RWPE2 (cell line): ENCODE measurements around the gene KRTAP2-2.
"Not testable (repeated sequence)": the region's sequence is repeated elsewhere in the genome, so short reads cannot be mapped to it uniquely, and the experiment has no call there.

ENCODE experiments used
- ATAC-seq: fragments of 200-7000 bp; cut with Tn5 transposase; 3 replicates; pipeline ENCODE4 v1.9.1; 2021; ENCODE audit warnings: low read depth
- DNase-seq: peaks from one replicate; pipeline ENCODE4 v3.0.0-alpha.2; 2020; ENCODE audit warnings: low spot score
- H3K27ac ChIP-seq: fragments of 450-650 bp; 2 replicates; pipeline ENCODE4 v1.5.1; 2017; ENCODE audit warnings: mild to moderate bottlenecking; ENCODE audit not compliant: poor library complexity, severe bottlenecking
- H3K27me3 ChIP-seq: fragments of 250-450 bp; sonication (Bioruptor Pico); 2 replicates; pipeline ENCODE4 v1.5.1; 2021; ENCODE audit warnings: mild to moderate bottlenecking, moderate library complexity; ENCODE audit not compliant: insufficient read depth, poor library complexity, severe bottlenecking
- H3K36me3 ChIP-seq: fragments of 250-450 bp; sonication (Bioruptor Pico); 2 replicates; pipeline ENCODE4 v1.5.1; 2020; ENCODE audit warnings: low read depth, mild to moderate bottlenecking, moderate library complexity
- H3K4me1 ChIP-seq: fragments of 250-450 bp; sonication (Bioruptor Pico); 2 replicates; pipeline ENCODE4 v1.5.1; 2021; ENCODE audit warnings: mild to moderate bottlenecking, moderate library complexity; ENCODE audit not compliant: insufficient read depth, poor library complexity, severe bottlenecking
- H3K4me3 ChIP-seq: fragments of 250-450 bp; sonication (Bioruptor Pico); 2 replicates; pipeline ENCODE4 v1.5.1; 2021; ENCODE audit warnings: mild to moderate bottlenecking, moderate library complexity; ENCODE audit not compliant: severe bottlenecking
- H3K9me3 ChIP-seq: fragments of 250-450 bp; sonication (Bioruptor Pico); 2 replicates; pipeline ENCODE4 v1.5.1; 2021; ENCODE audit warnings: mild to moderate bottlenecking, moderate library complexity; ENCODE audit not compliant: severe bottlenecking
- CTCF ChIP-seq: fragments of 450-650 bp; IDR thresholded peaks from one replicate; pipeline ENCODE4 v1.5.1; 2017; ENCODE audit warnings: mild to moderate bottlenecking, moderate library complexity; ENCODE audit not compliant: poor library complexity, severe bottlenecking

KRTAP2-2 gene

GRCh38 chr17:41054025-41054424, 1.0 kb downstream of the KRTAP2-2 start:
- peaks cover 13% of the 10 kb centered on the region for H3K4me1 ChIP-seq
- no peak for TF ChIP-seq CTCF
- H3K4me3 ChIP-seq, result no peak overlapping the region
- no peaks in the 10 kb centered on the region for H3K27me3 ChIP-seq
- H3K9me3 ChIP-seq, result peaks cover 2% of the 10 kb centered on the region
- H3K27ac ChIP-seq, result no peak overlapping the region
- ATAC-seq (no peak), DNase-seq (no peak)
- H3K36me3 ChIP-seq, result no peaks in the 10 kb centered on the region

- Histone ChIP-seq H3K4me1 (peaks cover 12% of the 10 kb centered on the region), H3K4me3 (no peak overlapping the region), H3K36me3 (no peaks in the 10 kb centered on the region), H3K27me3 (no peaks in the 10 kb centered on the region), H3K27ac (no peak overlapping the region), H3K9me3 (peaks cover 2% of the 10 kb centered on the region)
- no peak for TF ChIP-seq CTCF
- DNase-seq, result no peak
- ATAC-seq, result no peak
These were observed 2.5 kb downstream of the KRTAP2-2 start for GRCh38 chr17:41052566-41052965.

- Histone ChIP-seq H3K4me3 (no peak overlapping the region), H3K4me1 (peaks cover 13% of the 10 kb centered on the region), H3K27me3 (no peaks in the 10 kb centered on the region), H3K9me3 (peaks cover 2% of the 10 kb centered on the region), H3K27ac (peak overlapping the region; percentile 55), H3K36me3 (no peaks in the 10 kb centered on the region)
- ATAC-seq (0 out of 3 replicates have a peak, but pooled peaks have one; percentile 42), DNase-seq (no peak)
- TF ChIP-seq CTCF, result no peak
These were observed 5.9 kb downstream of the KRTAP2-2 start for GRCh38 chr17:41049110-41049509.

DNA sequence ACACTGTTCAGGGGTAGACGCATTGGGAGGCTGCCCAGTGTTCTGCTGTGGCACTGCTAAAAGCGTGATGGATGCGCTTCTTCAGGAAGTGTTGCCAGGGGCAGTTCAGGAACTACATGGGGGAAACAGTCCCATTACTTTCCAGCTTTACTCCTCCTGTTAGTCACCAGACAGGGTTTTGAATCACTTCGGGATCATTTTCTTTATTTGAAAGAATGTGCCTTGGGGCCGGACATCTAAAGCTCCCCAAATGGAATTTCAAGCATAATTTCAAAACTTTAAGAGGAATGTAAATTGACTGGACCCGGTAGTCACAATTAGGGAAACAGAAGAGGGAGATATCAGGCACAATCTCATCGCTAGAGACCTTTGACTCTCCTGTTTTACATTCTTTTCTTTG, 6.6 kb downstream of the KRTAP2-2 start:
- Histone ChIP-seq H3K9me3 (peaks cover 2% of the 10 kb centered on the region), H3K4me1 (peaks cover 15% of the 10 kb centered on the region), H3K27me3 (no peaks in the 10 kb centered on the region), H3K4me3 (no peak overlapping the region), H3K36me3 (no peaks in the 10 kb centered on the region), H3K27ac (peak overlapping the region; percentile 55)
- peak; percentile 53; the same call in 2 of the 3 replicates for ATAC-seq
- no peak for DNase-seq
- no peak for TF ChIP-seq CTCF

DNA sequence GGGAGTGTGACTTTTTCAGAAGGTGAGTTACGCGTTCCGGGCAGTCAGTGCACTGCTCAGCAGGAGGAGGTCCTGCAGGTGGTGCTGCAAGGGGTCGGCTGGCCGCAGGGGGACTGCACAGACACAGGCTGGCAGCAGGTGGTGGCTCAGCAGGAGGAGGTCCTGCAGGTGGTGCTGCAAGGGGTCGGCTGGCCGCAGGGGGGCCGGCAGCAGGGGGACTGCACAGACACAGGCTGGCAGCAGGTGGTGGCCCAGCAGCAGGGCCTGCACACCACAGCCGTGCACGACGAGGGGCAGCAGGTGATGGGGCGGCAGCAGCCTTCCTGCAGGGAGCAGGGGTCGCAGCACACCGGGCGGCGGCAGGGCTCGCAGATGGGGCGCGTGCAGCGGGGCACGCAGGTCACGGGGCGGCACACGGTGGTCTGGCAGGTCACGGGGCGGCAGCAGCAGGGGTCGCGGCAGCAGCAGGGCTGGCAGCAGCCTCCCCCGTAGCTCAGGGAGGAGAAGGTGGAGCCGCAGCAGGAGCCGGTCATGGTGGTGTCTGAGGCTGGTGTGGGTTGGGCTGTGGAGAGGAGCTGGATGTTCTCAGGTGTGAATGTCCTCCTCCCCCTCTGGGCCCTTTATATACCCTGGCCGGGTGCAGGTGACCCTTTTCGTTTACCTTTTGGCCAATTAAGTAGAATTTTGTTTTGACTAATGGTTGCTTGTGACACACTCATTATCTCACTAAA, 8.1 kb downstream of the KRTAP2-2 start, which contains the start of gene KRTAP2-1:
Gene KRTAP2-1 (minus strand): TSS at position 582 of the 731 bp plus-strand sequence. CDS start 49 bp downstream, at position 533.
- Histone ChIP-seq H3K27ac (peak within 1 kb of the TSS; percentile 55), H3K4me1 (peaks cover 15% of the 10 kb centered on the region)
- not testable (repeated sequence) for H3K27me3 ChIP-seq, H3K36me3 ChIP-seq, DNase-seq, H3K9me3 ChIP-seq, ATAC-seq, H3K4me3 ChIP-seq
